Embryonic facial prominence (tissue), 1 donor: ENCODE measurements around the gene INPP5J.
"Not testable (repeated sequence)": the region's sequence is repeated elsewhere in the genome, so short reads cannot be mapped to it uniquely, and the experiment has no call there.

ENCODE experiments used
- DNase-seq: peaks from one replicate; pipeline ENCODE4 v3.0.0-alpha.2; 2016; ENCODE audit errors: extremely low spot score

INPP5J gene

GRCh38 chr22:31122532-31123291 is at the start of gene INPP5J:
INPP5J (plus strand) TSS chr22:31122966; CDS start chr22:31123015, 49 bp downstream.
- DNase-seq, result no peak

GRCh38 chr22:31073125-31073524 is 49.6 kb upstream of the INPP5J start:
- DNase-seq, result not testable (repeated sequence)

GRCh38 chr22:31073545-31074145 is 49.1 kb upstream of the INPP5J start:
- DNase-seq, result not testable (repeated sequence)

- DNase-seq, result no peak
These were observed 46.8 kb upstream of the INPP5J start for GRCh38 chr22:31075961-31076360.

GRCh38 chr22:31077681-31078080 is 45.1 kb upstream of the INPP5J start:
- DNase-seq, result no peak

DNA sequence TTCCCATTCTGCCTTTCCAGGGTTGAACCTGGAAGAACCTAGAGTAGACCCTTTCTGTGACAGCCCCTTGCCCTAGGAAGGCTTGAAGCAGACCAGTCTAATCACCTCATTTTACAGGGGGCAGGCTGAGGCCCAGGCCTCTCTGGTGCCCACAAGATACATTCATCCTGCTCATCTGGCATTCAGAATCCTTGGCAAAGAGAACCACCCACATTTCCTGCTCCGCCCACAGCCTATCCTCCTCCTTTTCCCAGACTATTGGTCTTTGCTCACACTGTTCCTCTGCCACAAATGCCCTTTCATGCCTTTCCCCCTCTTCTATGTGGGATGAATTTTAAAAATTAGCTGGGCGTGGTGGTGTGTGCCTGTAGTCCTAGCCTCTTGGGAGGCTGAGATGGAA is 44.4 kb upstream of the INPP5J start:
- not testable (repeated sequence) for DNase-seq

GRCh38 chr22:31079095-31079642 is 43.6 kb upstream of the INPP5J start:
- DNase-seq, result no peak

DNA sequence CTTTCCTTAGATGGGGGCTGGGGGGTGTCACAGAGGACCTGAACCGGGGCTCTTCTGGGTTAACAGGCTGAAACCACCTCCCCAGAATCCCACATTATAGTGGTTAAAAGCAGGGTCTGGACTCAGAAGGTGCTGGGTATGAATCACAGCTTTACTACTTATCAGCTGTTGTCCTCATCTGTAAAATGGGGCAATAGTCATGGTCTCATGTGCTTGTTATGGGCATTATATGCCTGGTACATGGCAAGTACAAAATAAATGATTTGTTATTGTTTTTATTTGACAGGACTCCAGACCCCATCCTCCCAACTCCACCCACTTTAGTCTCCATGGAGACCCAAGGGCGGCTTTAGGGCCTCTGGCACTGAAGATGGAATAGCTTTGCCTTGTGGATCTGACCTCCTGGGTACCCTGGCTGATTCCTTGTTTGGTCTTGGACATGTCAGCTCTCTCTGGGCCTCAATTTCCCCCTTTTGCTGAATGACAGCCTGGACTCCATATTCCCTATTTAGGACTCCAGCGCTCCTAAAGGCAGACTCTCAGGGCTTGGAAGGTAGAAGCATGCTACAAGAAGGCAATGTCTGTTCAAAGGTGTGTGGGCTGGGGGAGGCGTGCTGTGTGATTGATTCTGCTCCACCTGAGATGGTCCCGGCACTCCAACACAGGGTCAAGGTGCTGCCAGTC is 42.5 kb upstream of the INPP5J start:
- DNase-seq, result no peak

- DNase-seq, result peak; percentile 77
These were observed 41.7 kb upstream of the INPP5J start, which contains the start of gene SMTN for GRCh38 chr22:31080848-31081649. SMTN (plus strand) TSS chr22:31081318; CDS start chr22:31083259, 1,941 bp downstream.

DNA sequence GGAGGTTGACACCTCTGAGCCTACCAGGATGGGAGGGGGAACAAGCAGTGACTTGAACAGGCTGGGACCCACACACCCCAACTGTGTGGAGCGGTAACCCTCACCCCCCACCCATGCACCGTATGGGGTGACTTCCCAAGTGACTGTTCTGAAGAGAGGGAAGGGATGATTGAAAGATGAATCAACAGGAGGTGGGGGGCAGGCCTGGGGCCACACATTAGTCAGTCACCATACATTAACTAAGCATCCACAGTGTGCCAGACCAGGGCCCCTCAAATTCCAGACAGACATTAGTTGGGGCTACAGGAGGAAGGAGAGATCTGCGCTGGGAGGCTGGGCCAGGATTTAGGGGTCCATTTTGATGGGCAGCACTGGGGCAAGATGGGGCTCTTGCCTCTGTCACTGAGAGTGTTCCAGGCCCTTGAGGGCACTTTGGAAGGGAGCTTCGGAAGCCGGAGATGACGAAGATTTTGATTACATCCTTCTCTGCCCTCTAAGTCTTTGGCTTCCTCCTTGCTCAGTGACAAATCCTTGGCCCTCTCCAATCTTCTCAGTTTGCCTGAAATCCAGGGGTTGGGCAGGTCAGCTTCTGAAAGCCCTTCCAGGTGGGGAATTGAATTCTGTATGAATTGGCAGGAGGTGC is 40.7 kb upstream of the INPP5J start:
- DNase-seq, result no peak

GRCh38 chr22:31082606-31083376 is 40.0 kb upstream of the INPP5J start:
- no peak for DNase-seq

- DNase-seq, result no peak
These were observed 39.4 kb upstream of the INPP5J start for GRCh38 chr22:31083377-31083768.

- no peak for DNase-seq
These were observed 38.6 kb upstream of the INPP5J start for GRCh38 chr22:31083923-31084810.

GRCh38 chr22:31084811-31085492 is 37.8 kb upstream of the INPP5J start:
- peak; percentile 59 for DNase-seq

DNA sequence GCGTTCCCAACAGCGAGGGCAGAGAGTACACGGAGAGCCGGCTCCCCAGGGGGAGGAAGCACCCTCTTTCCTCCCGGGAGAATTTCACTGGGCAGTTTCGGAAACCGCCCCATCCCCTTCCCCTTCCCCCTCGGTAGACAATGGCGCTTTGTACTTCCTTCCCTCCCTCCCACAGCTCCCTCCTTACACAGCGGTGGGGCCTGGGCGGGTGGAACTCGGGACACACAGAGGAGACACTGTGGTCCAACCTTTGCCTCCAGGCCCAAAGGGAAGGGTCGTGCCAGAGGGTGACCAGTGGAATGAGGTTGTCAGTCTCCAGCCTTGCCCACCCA is 37.3 kb upstream of the INPP5J start:
- DNase-seq, result no peak

- no peak for DNase-seq
These were observed 36.8 kb upstream of the INPP5J start for GRCh38 chr22:31085928-31086327.

DNA sequence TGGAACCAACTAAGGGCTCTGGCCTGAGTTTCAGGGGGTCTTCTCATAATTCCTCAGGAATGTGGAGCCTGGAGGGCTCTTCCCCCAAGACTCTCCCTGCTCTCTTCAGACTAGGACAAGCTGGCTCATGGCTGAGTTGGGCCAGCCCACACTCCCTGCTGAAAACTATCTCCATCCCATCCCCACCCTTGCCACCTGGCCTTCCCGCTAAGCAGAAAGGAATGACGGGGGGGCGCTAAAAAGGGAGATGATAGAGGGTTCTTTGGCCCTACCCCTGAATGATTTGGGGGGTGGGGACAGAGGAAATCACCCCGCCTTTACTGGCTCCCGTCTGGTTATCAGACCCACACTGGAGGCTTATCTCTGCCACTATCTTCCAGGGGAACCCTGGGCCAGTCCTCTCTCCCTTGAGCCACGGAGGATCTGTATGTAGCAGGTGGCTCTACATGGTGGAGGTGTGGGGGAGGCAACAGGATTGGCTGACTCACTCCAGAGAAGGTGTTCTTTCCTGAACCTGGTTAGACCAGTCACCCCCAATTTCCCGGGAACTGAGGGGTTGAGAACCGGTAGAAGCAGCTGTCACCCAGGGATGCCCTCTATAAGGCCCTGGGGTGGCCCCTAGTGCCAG is 35.9 kb upstream of the INPP5J start:
- no peak for DNase-seq

- DNase-seq, result no peak
These were observed 35.0 kb upstream of the INPP5J start for GRCh38 chr22:31087744-31088215.
